HG03139 (cell line): ENCODE measurements around the gene SLC4A4.
"Not testable (repeated sequence)": the region's sequence is repeated elsewhere in the genome, so short reads cannot be mapped to it uniquely, and the experiment has no call there.

Experiments used
- ATAC-seq: cut with Tn5 transposase; IDR thresholded peaks from one replicate; pipeline ENCODE4 v1.9.1; 2021; ENCODE audit not compliant: unreplicated experiment

The SLC4A4 gene

GRCh38 chr4:71406459-71406963 lies 67.7 kb downstream of the SLC4A4 start:
- no peak for ATAC-seq

GRCh38 chr4:71408961-71409360 lies 70.1 kb downstream of the SLC4A4 start:
- not testable (repeated sequence) for ATAC-seq

- no peak for ATAC-seq
Measured at GRCh38 chr4:71411981-71412380, 73.2 kb downstream of the SLC4A4 start.

- ATAC-seq = no peak
Measured at GRCh38 chr4:71415491-71415890, 76.7 kb downstream of the SLC4A4 start.

- no peak for ATAC-seq
Measured at GRCh38 chr4:71417150-71417549, 78.3 kb downstream of the SLC4A4 start.

GRCh38 chr4:71426381-71427042 lies 87.7 kb downstream of the SLC4A4 start:
- ATAC-seq = no peak

- ATAC-seq = no peak
Measured at GRCh38 chr4:71429106-71429505, 90.3 kb downstream of the SLC4A4 start.

GRCh38 chr4:71429962-71430361 lies 91.1 kb downstream of the SLC4A4 start:
- no peak for ATAC-seq

GRCh38 chr4:71430609-71431008 lies 91.8 kb downstream of the SLC4A4 start:
- ATAC-seq = no peak

- no peak for ATAC-seq
Measured at GRCh38 chr4:71440612-71441011, 101.8 kb downstream of the SLC4A4 start.

GRCh38 chr4:71441186-71442169 lies 102.7 kb downstream of the SLC4A4 start:
- no peak for ATAC-seq

GRCh38 chr4:71442336-71442735 lies 103.5 kb downstream of the SLC4A4 start:
- no peak for ATAC-seq

- no peak for ATAC-seq
Measured at GRCh38 chr4:71444395-71444794, 105.6 kb downstream of the SLC4A4 start.

- no peak for ATAC-seq
Measured at GRCh38 chr4:71445811-71446210, 107.0 kb downstream of the SLC4A4 start.

- ATAC-seq = no peak
Measured at GRCh38 chr4:71446479-71447081, 107.8 kb downstream of the SLC4A4 start.

- ATAC-seq = no peak
Measured at GRCh38 chr4:71449040-71449439, 110.2 kb downstream of the SLC4A4 start.

- ATAC-seq = no peak
Measured at GRCh38 chr4:71449878-71450277, 111.1 kb downstream of the SLC4A4 start.

GRCh38 chr4:71453531-71453930 lies 114.7 kb downstream of the SLC4A4 start:
- no peak for ATAC-seq

GRCh38 chr4:71456841-71457240 lies 118.0 kb downstream of the SLC4A4 start:
- ATAC-seq = no peak

- ATAC-seq = no peak
Measured at GRCh38 chr4:71460371-71460770, 121.6 kb downstream of the SLC4A4 start.

- no peak for ATAC-seq
Measured at GRCh38 chr4:71461422-71461821, 122.6 kb downstream of the SLC4A4 start.
